OCI-LY3 (cell line): Measurements from ENCODE around the gene RPTN.

Experiments
- H2AFZ ChIP-seq: fragments of 200-600, 300-600 bp; shearing (Covaris generic); 2 replicates; pipeline ENCODE4 v1.6.0; 2014; ENCODE audit warnings: antibody characterized with exemption, low read depth, low read length
- H3K27ac ChIP-seq: fragments of 200-600, 300-600 bp; sonication (generic); 2 replicates; pipeline ENCODE4 v1.5.1; 2014; ENCODE audit warnings: mild to moderate bottlenecking, low read length, moderate library complexity, mixed read lengths
- H3K27me3 ChIP-seq: fragments of 200-600, 300-600 bp; sonication (generic); 2 replicates; pipeline ENCODE4 v1.6.1; 2014; ENCODE audit warnings: low read depth, low read length, mixed read lengths
- H3K36me3 ChIP-seq: fragments of 200-600, 300-600 bp; sonication (generic); replicated peaks from 2 replicates; pipeline ENCODE3; 2014; ENCODE audit warnings: low read depth, low read length, mixed read lengths
- H3K4me1 ChIP-seq: fragments of 300-600, 200-600 bp; sonication (generic); 2 replicates; pipeline ENCODE4 v1.6.1; 2014; ENCODE audit warnings: low read length, mixed read lengths
- H3K4me2 ChIP-seq: fragments of 200-600, 300-600 bp; sonication (generic); 2 replicates; pipeline ENCODE4 v1.6.1; 2014; ENCODE audit warnings: low read length, mixed read lengths
- H3K4me3 ChIP-seq: fragments of 300-600, 200-600 bp; sonication (generic); 2 replicates; pipeline ENCODE4 v1.5.1; 2014; ENCODE audit warnings: antibody characterized with exemption, mild to moderate bottlenecking, low read length, moderate library complexity
- H3K79me2 ChIP-seq: fragments of 300-600, 200-600 bp; shearing (Covaris generic); 2 replicates; pipeline ENCODE4 v1.6.1; 2014; ENCODE audit warnings: mild to moderate bottlenecking, low read length, mixed read lengths
- H3K9ac ChIP-seq: fragments of 300-600, 200-600 bp; shearing (Covaris generic); 2 replicates; pipeline ENCODE4 v1.6.0; 2014; ENCODE audit warnings: mild to moderate bottlenecking, low read length, moderate library complexity
- H3K9me3 ChIP-seq: fragments of 200-600, 300-600 bp; shearing (Covaris generic); 2 replicates; pipeline ENCODE4 v1.6.1; 2014; ENCODE audit warnings: low read length, mixed read lengths; ENCODE audit not compliant: insufficient read depth
- H4K20me1 ChIP-seq: fragments of 200-600, 300-600 bp; sonication (generic); 2 replicates; pipeline ENCODE4 v1.6.1; 2016; ENCODE audit warnings: low read length, mixed read lengths; ENCODE audit not compliant: insufficient read depth
- EZH2phosphoT487 ChIP-seq: fragments of 200-600 bp; shearing (Covaris generic); IDR thresholded peaks from 2 replicates; pipeline ENCODE4 v1.6.1; 2018; ENCODE audit warnings: antibody characterized with exemption, mixed run types, low read depth
- TF ChIP-seq, protein P1 (sequence below): fragments of 200-600, 300-600 bp; sonication (generic); IDR thresholded peaks from 2 replicates; pipeline ENCODE4 v1.5.1; 2014; ENCODE audit warnings: antibody characterized with exemption, low read length, low read depth

The RPTN gene, protein sequence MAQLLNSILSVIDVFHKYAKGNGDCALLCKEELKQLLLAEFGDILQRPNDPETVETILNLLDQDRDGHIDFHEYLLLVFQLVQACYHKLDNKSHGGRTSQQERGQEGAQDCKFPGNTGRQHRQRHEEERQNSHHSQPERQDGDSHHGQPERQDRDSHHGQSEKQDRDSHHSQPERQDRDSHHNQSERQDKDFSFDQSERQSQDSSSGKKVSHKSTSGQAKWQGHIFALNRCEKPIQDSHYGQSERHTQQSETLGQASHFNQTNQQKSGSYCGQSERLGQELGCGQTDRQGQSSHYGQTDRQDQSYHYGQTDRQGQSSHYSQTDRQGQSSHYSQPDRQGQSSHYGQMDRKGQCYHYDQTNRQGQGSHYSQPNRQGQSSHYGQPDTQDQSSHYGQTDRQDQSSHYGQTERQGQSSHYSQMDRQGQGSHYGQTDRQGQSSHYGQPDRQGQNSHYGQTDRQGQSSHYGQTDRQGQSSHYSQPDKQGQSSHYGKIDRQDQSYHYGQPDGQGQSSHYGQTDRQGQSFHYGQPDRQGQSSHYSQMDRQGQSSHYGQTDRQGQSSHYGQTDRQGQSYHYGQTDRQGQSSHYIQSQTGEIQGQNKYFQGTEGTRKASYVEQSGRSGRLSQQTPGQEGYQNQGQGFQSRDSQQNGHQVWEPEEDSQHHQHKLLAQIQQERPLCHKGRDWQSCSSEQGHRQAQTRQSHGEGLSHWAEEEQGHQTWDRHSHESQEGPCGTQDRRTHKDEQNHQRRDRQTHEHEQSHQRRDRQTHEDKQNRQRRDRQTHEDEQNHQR

DNA sequence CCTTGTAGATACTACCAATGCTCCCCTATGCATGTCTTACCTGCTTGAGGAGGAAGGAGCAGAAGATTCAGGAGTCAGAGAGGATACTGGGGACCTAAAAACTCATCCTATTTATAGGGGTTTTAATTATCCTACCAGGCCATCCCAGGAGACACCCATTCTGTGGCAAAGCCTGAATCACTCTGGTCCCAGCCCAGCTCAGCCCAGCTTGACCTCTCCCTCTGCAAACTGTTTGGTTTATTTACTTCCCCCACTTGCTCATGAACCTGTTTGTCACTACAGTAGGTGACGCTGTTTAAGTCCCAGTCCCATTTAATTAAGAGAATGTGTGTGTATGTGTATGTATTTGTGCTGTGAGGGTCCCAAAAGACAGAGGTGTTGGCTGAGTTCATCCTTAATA is at the start of gene RPTN:
Gene RPTN, minus strand, starts transcription at position 85 of the 400 bp plus-strand sequence. CDS start 1,339 bp downstream, outside the sequence.
- Histone ChIP-seq H3K4me1 (peaks cover 6% of the 10 kb centered on the region), H3K9ac (no peak within 1 kb of the TSS), H3K79me2 (no peaks in the 10 kb centered on the region), H3K9me3 (no peaks in the 10 kb centered on the region), H3K27ac (no peak within 1 kb of the TSS), H3K36me3 (no peaks in the 10 kb centered on the region), H3K27me3 (no peaks in the 10 kb centered on the region), H3K4me3 (no peak within 1 kb of the TSS), H4K20me1 (no peaks in the 10 kb centered on the region), H3K4me2 (no peak within 1 kb of the TSS), H2AFZ (no peak within 1 kb of the TSS)
- no peak for TF ChIP-seq EZH2phosphoT487
- TF ChIP-seq, protein P1, sequence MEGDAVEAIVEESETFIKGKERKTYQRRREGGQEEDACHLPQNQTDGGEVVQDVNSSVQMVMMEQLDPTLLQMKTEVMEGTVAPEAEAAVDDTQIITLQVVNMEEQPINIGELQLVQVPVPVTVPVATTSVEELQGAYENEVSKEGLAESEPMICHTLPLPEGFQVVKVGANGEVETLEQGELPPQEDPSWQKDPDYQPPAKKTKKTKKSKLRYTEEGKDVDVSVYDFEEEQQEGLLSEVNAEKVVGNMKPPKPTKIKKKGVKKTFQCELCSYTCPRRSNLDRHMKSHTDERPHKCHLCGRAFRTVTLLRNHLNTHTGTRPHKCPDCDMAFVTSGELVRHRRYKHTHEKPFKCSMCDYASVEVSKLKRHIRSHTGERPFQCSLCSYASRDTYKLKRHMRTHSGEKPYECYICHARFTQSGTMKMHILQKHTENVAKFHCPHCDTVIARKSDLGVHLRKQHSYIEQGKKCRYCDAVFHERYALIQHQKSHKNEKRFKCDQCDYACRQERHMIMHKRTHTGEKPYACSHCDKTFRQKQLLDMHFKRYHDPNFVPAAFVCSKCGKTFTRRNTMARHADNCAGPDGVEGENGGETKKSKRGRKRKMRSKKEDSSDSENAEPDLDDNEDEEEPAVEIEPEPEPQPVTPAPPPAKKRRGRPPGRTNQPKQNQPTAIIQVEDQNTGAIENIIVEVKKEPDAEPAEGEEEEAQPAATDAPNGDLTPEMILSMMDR, result no peak

DNA sequence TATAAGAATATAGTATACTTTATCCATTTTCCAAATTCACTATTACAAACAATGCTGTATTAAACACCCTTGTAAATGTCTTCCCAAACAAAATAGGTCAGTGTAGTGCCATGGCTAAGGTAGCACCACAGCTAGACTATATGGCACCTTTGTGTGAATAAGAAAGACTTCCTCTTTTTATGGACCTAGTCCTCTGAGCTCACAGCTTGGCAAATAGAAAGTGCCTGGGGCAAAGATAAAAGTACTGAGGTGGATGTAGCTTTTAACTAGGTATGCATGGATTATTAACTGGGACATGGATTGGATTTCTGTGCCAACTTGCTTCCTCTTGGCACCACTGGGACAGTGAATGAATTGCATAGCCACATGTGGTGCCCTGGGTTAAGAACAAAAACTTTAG is 40.0 kb upstream of the RPTN start:
- H3K36me3 ChIP-seq, result no peaks in the 10 kb centered on the region
- TF ChIP-seq, protein P1, result no peak
- no peak for TF ChIP-seq EZH2phosphoT487
- H3K27ac ChIP-seq, result no peak overlapping the region

DNA sequence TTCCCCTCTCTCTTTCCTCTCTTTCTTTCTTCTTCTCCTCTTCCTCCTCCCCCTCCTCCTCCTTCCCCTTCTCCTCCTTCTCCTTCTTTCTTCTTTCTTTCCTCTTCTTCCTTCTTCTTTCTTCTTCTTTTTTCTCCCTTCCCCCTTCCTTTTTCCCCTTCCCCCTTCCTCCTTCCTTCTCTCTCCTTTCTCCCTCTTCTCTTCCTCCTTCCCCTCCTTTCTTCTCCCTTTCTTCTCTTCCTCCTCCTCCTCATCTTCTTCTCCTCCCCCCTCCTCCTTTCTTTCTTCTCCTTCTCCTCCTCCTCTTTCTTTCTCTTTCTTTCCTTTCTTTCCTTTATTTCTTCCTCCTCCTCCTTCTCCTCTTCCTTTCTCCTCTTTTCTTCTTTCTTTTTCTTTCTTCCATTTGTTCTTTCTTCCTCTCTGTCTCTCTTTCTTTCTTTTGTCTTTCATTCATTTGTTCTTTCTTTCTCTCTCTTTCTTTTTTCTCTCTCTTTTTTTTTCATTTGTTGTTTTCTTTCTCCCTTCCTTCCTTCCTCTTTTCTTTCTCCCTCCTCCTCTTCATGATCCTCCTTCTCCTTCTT is 38.4 kb upstream of the RPTN start:
- H3K79me2 ChIP-seq, result no peaks in the 10 kb centered on the region
- H3K9ac ChIP-seq, result no peak overlapping the region
- no peak overlapping the region for H3K4me2 ChIP-seq
- no peak overlapping the region for H3K4me3 ChIP-seq
- H3K9me3 ChIP-seq, result no peaks in the 10 kb centered on the region
- no peak overlapping the region for H2AFZ ChIP-seq
- no peaks in the 10 kb centered on the region for H3K4me1 ChIP-seq
- H3K27ac ChIP-seq, result no peak overlapping the region
- no peaks in the 10 kb centered on the region for H3K36me3 ChIP-seq
- H4K20me1 ChIP-seq, result no peaks in the 10 kb centered on the region
- TF ChIP-seq, protein P1, result no peak
- no peak for TF ChIP-seq EZH2phosphoT487
- H3K27me3 ChIP-seq, result peaks cover 13% of the 10 kb centered on the region; the same call in 1 of the 2 replicates

More for the DNA sequence above, 40.0 kb upstream of the RPTN start:
- no peaks in the 10 kb centered on the region for H3K79me2 ChIP-seq
- H3K4me1 ChIP-seq, result no peaks in the 10 kb centered on the region
- no peak overlapping the region for H2AFZ ChIP-seq
- H3K4me3 ChIP-seq, result no peak overlapping the region
- no peak overlapping the region for H3K4me2 ChIP-seq
- no peak overlapping the region for H3K9ac ChIP-seq
- no peaks in the 10 kb centered on the region for H4K20me1 ChIP-seq
- H3K9me3 ChIP-seq, result no peaks in the 10 kb centered on the region
- peaks cover 6% of the 10 kb centered on the region; the same call in 1 of the 2 replicates for H3K27me3 ChIP-seq

GRCh38 chr1:152191711-152192110 is 32.7 kb upstream of the RPTN start:
- no peak overlapping the region for H3K27ac ChIP-seq
- no peak for TF ChIP-seq EZH2phosphoT487
- TF ChIP-seq, protein P1, result no peak

More at GRCh38 chr1:152191711-152192110, 32.7 kb upstream of the RPTN start:
- Histone ChIP-seq H3K4me1 (no peaks in the 10 kb centered on the region), H3K79me2 (no peaks in the 10 kb centered on the region), H4K20me1 (no peaks in the 10 kb centered on the region), H2AFZ (no peak overlapping the region), H3K4me3 (no peak overlapping the region), H3K4me2 (no peak overlapping the region), H3K36me3 (no peaks in the 10 kb centered on the region), H3K9me3 (no peaks in the 10 kb centered on the region), H3K27me3 (peaks cover 34% of the 10 kb centered on the region), H3K9ac (no peak overlapping the region)
